GM12892 (cell line): ENCODE data around the gene DTWD2.
"Not testable (repeated sequence)": the region's sequence is repeated elsewhere in the genome, so short reads cannot be mapped to it uniquely, and the experiment has no call there.

Source experiments
- POLR2AphosphoS5 ChIP-seq: IDR thresholded peaks from 2 replicates; pipeline ENCODE4 v1.6.1; 2011; ENCODE audit warnings: low read depth, low read length, control low read depth
- TAF1 ChIP-seq: IDR thresholded peaks from 2 replicates; pipeline ENCODE4 v1.6.1; 2011; ENCODE audit warnings: low read depth, mild to moderate bottlenecking, control low read depth, low read length, borderline replicate concordance

- TF ChIP-seq TAF1, POLR2AphosphoS5: not testable (repeated sequence)
Measured at GRCh38 chr5:118876852-118877251, 111.5 kb downstream of the DTWD2 start.
